ENCODE results near the gene SRGAP2C. TPM values are rescaled to one million over a fixed set of nuclear protein-coding genes. Genes with fewer than 3 reads are reported as not detected.
"Not testable (repeated sequence)": the region's sequence is repeated elsewhere in the genome, so short reads cannot be mapped to it uniquely, and the experiment has no call there.

SRGAP2C gene
- polyA plus RNA-seq, 1 donor (not counting 4 experiments of a cell fraction or from before 2014, with no cell fraction given) = 4.5 TPM

GRCh38 chr1:121360531-121360930 is 175.8 kb downstream of the SRGAP2C start:
- H3K79me2 ChIP-seq (ENCODE audit: control insufficient read depth, insufficient read depth, low read length); H2AFZ ChIP-seq (ENCODE audit: control insufficient read depth, low read length); H3K27me3 ChIP-seq (ENCODE audit: control insufficient read depth, extremely low read depth, insufficient read depth, low read length); H3K4me3 ChIP-seq (ENCODE audit: control insufficient read depth in 2 of 3, extremely low read depth in 1 of 3, insufficient read depth in 2 of 3, low read depth in 1 of 3, low read length in 3 of 3); H3K9me3 ChIP-seq (ENCODE audit: control insufficient read depth, low read depth, low read length); FAIRE-seq; H3K4me1 ChIP-seq (ENCODE audit: control insufficient read depth, extremely low read depth, insufficient read depth, low read length); DNase-seq (ENCODE audit: low read depth, low spot score); H3K27ac ChIP-seq (ENCODE audit: control insufficient read depth, insufficient read depth, low read length); H3K9ac ChIP-seq (ENCODE audit: control insufficient read depth, extremely low read depth, insufficient read depth, low read length); dilution Hi-C loops (cut with MboI; ENCODE audit: extremely low pct_ligation_motif_present, low sequenced_read_pairs); H3K4me2 ChIP-seq (ENCODE audit: control insufficient read depth, extremely low read depth, insufficient read depth, low read depth, low read length); H4K20me1 ChIP-seq (ENCODE audit: control insufficient read depth, extremely low read depth, insufficient read depth, low read length); H3K36me3 ChIP-seq (ENCODE audit: control insufficient read depth in 2 of 2, extremely low read depth in 1 of 2, insufficient read depth in 2 of 2, low read length in 2 of 2); H3K9me1 ChIP-seq (ENCODE audit: control insufficient read depth, extremely low read depth, insufficient read depth, low read length): not testable (repeated sequence)

DNA sequence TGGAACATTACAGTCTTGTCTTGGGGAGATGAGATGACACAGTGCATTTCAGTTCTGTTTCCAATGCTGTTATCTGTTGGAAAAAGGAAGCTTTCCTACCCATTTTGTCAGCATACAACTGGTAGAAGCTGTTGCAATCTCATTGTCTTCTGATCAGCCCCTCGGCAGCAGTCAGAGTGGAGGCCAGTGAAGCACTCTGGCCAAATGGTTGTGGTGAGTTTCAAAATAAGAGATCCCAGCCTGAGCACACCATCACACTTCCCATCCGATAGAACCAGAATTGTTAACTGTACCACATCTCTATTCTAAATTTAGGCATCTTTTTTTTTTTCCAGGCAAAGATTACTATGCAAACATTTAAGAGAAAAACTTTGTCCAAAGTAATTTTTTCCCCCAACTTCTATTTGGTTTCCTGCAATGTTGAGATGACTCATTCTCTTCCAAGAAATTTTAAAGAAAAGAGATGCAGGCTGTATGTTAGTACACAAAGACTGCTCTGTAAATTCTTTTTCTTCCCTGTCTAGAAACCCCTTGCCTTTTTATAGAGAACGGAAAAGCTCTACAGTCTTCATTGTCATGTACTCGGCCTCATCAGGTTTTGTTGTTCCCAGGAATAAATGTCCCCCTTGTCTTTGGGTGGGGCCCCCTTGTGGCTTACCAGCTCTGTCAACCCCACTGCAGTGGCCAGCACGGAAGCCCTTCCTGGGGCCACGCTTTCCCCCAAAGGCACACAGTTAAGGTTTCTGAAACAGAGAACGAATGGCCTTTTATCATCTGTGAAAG is 176.9 kb downstream of the SRGAP2C start:
- H3K9me1 ChIP-seq (ENCODE audit: control insufficient read depth, extremely low read depth, insufficient read depth, low read length); H3K9me3 ChIP-seq (ENCODE audit: control insufficient read depth, low read depth, low read length); dilution Hi-C loops (cut with MboI; ENCODE audit: extremely low pct_ligation_motif_present, low sequenced_read_pairs); H3K27me3 ChIP-seq (ENCODE audit: control insufficient read depth, extremely low read depth, insufficient read depth, low read length); H3K27ac ChIP-seq (ENCODE audit: control insufficient read depth, insufficient read depth, low read length); H3K4me1 ChIP-seq (ENCODE audit: control insufficient read depth, extremely low read depth, insufficient read depth, low read length); FAIRE-seq; H2AFZ ChIP-seq (ENCODE audit: control insufficient read depth, low read length); H3K4me2 ChIP-seq (ENCODE audit: control insufficient read depth, extremely low read depth, insufficient read depth, low read depth, low read length); H3K4me3 ChIP-seq (ENCODE audit: control insufficient read depth in 2 of 3, extremely low read depth in 1 of 3, insufficient read depth in 2 of 3, low read depth in 1 of 3, low read length in 3 of 3); H3K79me2 ChIP-seq (ENCODE audit: control insufficient read depth, insufficient read depth, low read length); H3K9ac ChIP-seq (ENCODE audit: control insufficient read depth, extremely low read depth, insufficient read depth, low read length); DNase-seq (ENCODE audit: low read depth, low spot score); H3K36me3 ChIP-seq (ENCODE audit: control insufficient read depth in 2 of 2, extremely low read depth in 1 of 2, insufficient read depth in 2 of 2, low read length in 2 of 2); H4K20me1 ChIP-seq (ENCODE audit: control insufficient read depth, extremely low read depth, insufficient read depth, low read length): not testable (repeated sequence)

- H3K27me3 ChIP-seq (ENCODE audit: control insufficient read depth, extremely low read depth, insufficient read depth, low read length); H3K9me3 ChIP-seq (ENCODE audit: control insufficient read depth, low read depth, low read length); DNase-seq (ENCODE audit: low read depth, low spot score); H3K27ac ChIP-seq (ENCODE audit: control insufficient read depth, insufficient read depth, low read length); H2AFZ ChIP-seq (ENCODE audit: control insufficient read depth, low read length); H3K36me3 ChIP-seq (ENCODE audit: control insufficient read depth in 2 of 2, extremely low read depth in 1 of 2, insufficient read depth in 2 of 2, low read length in 2 of 2); H3K4me2 ChIP-seq (ENCODE audit: control insufficient read depth, extremely low read depth, insufficient read depth, low read depth, low read length); H3K4me1 ChIP-seq (ENCODE audit: control insufficient read depth, extremely low read depth, insufficient read depth, low read length); H3K4me3 ChIP-seq (ENCODE audit: control insufficient read depth in 2 of 3, extremely low read depth in 1 of 3, insufficient read depth in 2 of 3, low read depth in 1 of 3, low read length in 3 of 3); H3K9me1 ChIP-seq (ENCODE audit: control insufficient read depth, extremely low read depth, insufficient read depth, low read length); dilution Hi-C loops (cut with MboI; ENCODE audit: extremely low pct_ligation_motif_present, low sequenced_read_pairs); H4K20me1 ChIP-seq (ENCODE audit: control insufficient read depth, extremely low read depth, insufficient read depth, low read length); FAIRE-seq; H3K79me2 ChIP-seq (ENCODE audit: control insufficient read depth, insufficient read depth, low read length); H3K9ac ChIP-seq (ENCODE audit: control insufficient read depth, extremely low read depth, insufficient read depth, low read length): not testable (repeated sequence)
Observed at GRCh38 chr1:121362234-121362883, 177.6 kb downstream of the SRGAP2C start.

GRCh38 chr1:121365316-121365715 is 180.5 kb downstream of the SRGAP2C start:
- H3K4me3 ChIP-seq (ENCODE audit: control insufficient read depth in 2 of 3, extremely low read depth in 1 of 3, insufficient read depth in 2 of 3, low read depth in 1 of 3, low read length in 3 of 3); H2AFZ ChIP-seq (ENCODE audit: control insufficient read depth, low read length); FAIRE-seq; H3K9me1 ChIP-seq (ENCODE audit: control insufficient read depth, extremely low read depth, insufficient read depth, low read length); dilution Hi-C loops (cut with MboI; ENCODE audit: extremely low pct_ligation_motif_present, low sequenced_read_pairs); H3K4me2 ChIP-seq (ENCODE audit: control insufficient read depth, extremely low read depth, insufficient read depth, low read depth, low read length); DNase-seq (ENCODE audit: low read depth, low spot score); H3K36me3 ChIP-seq (ENCODE audit: control insufficient read depth in 2 of 2, extremely low read depth in 1 of 2, insufficient read depth in 2 of 2, low read length in 2 of 2); H3K27ac ChIP-seq (ENCODE audit: control insufficient read depth, insufficient read depth, low read length); H3K9ac ChIP-seq (ENCODE audit: control insufficient read depth, extremely low read depth, insufficient read depth, low read length); H4K20me1 ChIP-seq (ENCODE audit: control insufficient read depth, extremely low read depth, insufficient read depth, low read length); H3K27me3 ChIP-seq (ENCODE audit: control insufficient read depth, extremely low read depth, insufficient read depth, low read length); H3K79me2 ChIP-seq (ENCODE audit: control insufficient read depth, insufficient read depth, low read length); H3K9me3 ChIP-seq (ENCODE audit: control insufficient read depth, low read depth, low read length); H3K4me1 ChIP-seq (ENCODE audit: control insufficient read depth, extremely low read depth, insufficient read depth, low read length): not testable (repeated sequence)

DNA sequence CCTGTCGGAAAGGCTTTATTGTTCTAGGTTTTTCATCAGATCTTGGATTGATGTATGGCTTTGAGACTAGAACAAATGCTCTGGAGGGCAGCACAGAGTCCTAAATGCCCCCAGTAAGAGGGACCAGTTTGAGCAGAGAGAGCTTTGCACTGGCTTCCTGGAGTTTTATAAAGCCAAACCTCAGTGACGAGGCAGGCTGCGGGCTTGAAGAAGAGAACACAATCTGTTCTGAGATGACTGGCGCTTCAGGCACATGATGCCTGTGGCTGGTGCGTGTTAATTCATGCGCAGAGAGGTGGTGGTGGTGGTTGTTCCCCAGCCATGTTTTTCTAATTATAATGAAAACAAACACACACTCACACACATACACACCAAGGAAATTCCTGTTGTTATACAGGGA is 180.9 kb downstream of the SRGAP2C start:
- H3K79me2 ChIP-seq (ENCODE audit: control insufficient read depth, insufficient read depth, low read length); H3K27ac ChIP-seq (ENCODE audit: control insufficient read depth, insufficient read depth, low read length); dilution Hi-C loops (cut with MboI; ENCODE audit: extremely low pct_ligation_motif_present, low sequenced_read_pairs); H3K9ac ChIP-seq (ENCODE audit: control insufficient read depth, extremely low read depth, insufficient read depth, low read length); DNase-seq (ENCODE audit: low read depth, low spot score); H3K4me1 ChIP-seq (ENCODE audit: control insufficient read depth, extremely low read depth, insufficient read depth, low read length); H3K4me3 ChIP-seq (ENCODE audit: control insufficient read depth in 2 of 3, extremely low read depth in 1 of 3, insufficient read depth in 2 of 3, low read depth in 1 of 3, low read length in 3 of 3); H3K9me3 ChIP-seq (ENCODE audit: control insufficient read depth, low read depth, low read length); H4K20me1 ChIP-seq (ENCODE audit: control insufficient read depth, extremely low read depth, insufficient read depth, low read length); H3K27me3 ChIP-seq (ENCODE audit: control insufficient read depth, extremely low read depth, insufficient read depth, low read length); FAIRE-seq; H3K36me3 ChIP-seq (ENCODE audit: control insufficient read depth in 2 of 2, extremely low read depth in 1 of 2, insufficient read depth in 2 of 2, low read length in 2 of 2); H2AFZ ChIP-seq (ENCODE audit: control insufficient read depth, low read length); H3K4me2 ChIP-seq (ENCODE audit: control insufficient read depth, extremely low read depth, insufficient read depth, low read depth, low read length); H3K9me1 ChIP-seq (ENCODE audit: control insufficient read depth, extremely low read depth, insufficient read depth, low read length): not testable (repeated sequence)
